ENCODE measurements around the gene ALK.

Gene ALK

DNA sequence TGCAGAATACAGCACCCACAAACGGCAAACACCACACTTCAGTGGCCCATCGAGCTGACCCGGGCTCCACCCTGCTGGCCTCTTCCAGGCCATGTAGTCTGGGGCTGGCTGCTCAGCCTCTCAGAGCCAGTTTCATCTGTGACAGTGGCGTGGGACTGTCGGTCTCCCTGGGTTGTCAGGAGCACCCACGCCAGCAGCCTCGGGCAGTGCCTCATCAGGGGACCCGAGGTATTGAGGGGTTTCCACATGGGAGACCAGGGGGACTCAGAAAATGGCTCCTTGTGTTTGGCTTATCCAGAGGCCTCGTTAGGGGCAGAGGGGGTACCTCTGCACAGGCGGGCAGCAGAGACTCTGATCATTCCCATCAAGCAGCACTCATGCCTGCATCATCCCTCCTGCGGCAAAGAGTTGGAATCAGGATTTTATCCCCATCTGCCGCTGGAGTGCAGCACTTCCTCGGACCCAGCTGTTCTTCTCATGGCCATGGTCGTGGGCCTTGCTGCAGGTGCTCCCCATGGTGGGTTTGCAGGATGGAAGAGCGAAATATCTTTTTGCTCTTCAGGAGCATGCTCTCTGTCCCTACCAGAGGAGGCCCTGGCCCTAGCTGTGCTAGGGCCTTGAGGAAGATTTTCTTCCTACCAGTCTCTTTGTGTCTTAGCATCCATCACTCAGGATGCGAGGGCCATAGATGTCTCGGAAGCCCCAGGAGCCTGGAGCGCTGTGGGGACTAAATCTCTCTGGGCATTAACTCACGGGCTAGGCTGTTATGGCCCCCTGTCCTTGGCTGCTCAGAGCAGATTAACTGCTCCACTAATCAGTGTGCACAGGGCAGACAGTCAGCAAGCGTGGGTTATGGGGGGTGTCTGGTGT, 705.4 kb downstream of the ALK start:
- H3K4me3 Mint-ChIP-seq: no peak overlapping the region
- no peaks in the 10 kb centered on the region for H3K9me3 Mint-ChIP-seq
- H3K27me3 Mint-ChIP-seq: peaks cover 5% of the 10 kb centered on the region
- peaks cover 9% of the 10 kb centered on the region for H3K4me1 Mint-ChIP-seq (ENCODE audit: low read depth)
- no peaks in the 10 kb centered on the region for H3K36me3 Mint-ChIP-seq (ENCODE audit: low read depth)
- intact Hi-C loops (cut with micrococcal nuclease): no loop called here
- no peak overlapping the region for H3K27ac Mint-ChIP-seq

DNA sequence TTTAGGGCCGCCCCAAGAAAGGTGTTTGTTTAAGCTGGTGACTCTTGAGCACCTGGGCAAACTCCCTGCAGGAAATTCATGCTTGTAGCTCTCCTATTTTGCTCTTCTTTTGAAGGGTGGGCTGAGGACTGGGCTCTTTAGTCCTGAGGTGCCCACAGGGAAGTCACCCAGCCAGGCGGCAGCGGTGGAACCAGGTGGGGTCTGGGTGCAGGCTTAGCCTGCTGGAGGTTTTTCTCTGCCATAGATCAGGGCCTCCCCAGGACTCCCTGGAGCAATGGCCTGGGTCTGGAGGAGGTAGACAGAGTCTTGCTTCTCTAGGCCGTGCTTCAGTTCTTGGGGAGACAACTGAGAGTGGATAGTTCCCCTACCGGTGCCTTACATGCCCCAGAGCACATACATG, 706.3 kb downstream of the ALK start:
- Mint-ChIP-seq H3K9me3 (no peaks in the 10 kb centered on the region), H3K27ac (no peak overlapping the region), H3K4me1 (ENCODE audit: low read depth) (peaks cover 9% of the 10 kb centered on the region), H3K27me3 (peaks cover 1% of the 10 kb centered on the region), H3K36me3 (ENCODE audit: low read depth) (no peaks in the 10 kb centered on the region), H3K4me3 (no peak overlapping the region)
- intact Hi-C loops (cut with micrococcal nuclease): no loop called here

DNA sequence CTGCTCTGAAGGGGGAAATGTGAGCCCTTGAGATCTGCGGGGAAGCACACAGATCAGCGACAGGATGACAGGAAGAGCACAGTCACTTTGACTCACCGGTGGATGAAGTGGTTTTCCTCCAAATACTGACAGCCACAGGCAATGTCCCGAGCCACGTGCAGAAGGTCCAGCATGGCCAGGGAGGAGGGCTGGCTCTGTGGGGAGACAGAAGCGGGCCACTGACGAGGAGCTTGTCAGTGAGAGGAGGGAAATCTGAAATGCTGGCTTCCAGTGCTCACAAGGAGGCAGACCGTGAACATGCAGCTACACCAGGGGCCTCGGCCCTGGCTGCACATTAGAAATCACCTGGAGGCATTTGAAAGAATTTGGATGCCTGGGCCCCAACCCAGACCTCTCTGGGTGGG, 707.5 kb downstream of the ALK start:
- H3K27me3 Mint-ChIP-seq: peaks cover 1% of the 10 kb centered on the region
- H3K9me3 Mint-ChIP-seq: no peaks in the 10 kb centered on the region
- H3K4me1 Mint-ChIP-seq (ENCODE audit: low read depth): peaks cover 9% of the 10 kb centered on the region
- intact Hi-C loops (cut with micrococcal nuclease): no loop called here
- H3K36me3 Mint-ChIP-seq (ENCODE audit: low read depth): no peaks in the 10 kb centered on the region
- no peak overlapping the region for H3K27ac Mint-ChIP-seq
- no peak overlapping the region for H3K4me3 Mint-ChIP-seq

DNA sequence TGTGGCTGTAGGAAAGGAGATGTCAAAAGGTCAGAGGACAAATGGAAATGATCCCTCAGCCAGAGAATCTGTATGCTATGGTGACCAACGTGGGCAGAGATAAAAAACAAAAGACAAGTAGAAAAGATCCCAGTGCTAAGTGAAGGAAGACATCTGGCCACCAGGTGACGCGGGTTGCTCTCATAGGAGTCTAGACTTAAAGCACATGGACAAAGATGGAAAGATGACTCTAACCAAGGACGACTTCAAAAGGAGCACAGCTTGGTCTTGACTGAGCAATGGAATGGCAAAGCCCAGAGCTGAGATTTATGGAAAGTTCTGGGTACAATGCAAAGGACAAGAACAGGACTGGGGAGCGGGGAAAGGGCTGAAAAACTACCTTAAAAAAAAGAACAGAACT, 709.4 kb downstream of the ALK start:
- no peaks in the 10 kb centered on the region for H3K9me3 Mint-ChIP-seq
- H3K27me3 Mint-ChIP-seq: peaks cover 1% of the 10 kb centered on the region
- H3K4me1 Mint-ChIP-seq (ENCODE audit: low read depth): peaks cover 9% of the 10 kb centered on the region
- H3K27ac Mint-ChIP-seq: no peak overlapping the region
- intact Hi-C loops (cut with micrococcal nuclease): no loop called here
- H3K4me3 Mint-ChIP-seq: no peak overlapping the region
- no peaks in the 10 kb centered on the region for H3K36me3 Mint-ChIP-seq (ENCODE audit: low read depth)

- intact Hi-C loops (cut with micrococcal nuclease): no loop called here
- Mint-ChIP-seq H3K4me3 (no peak overlapping the region), H3K27me3 (no peaks in the 10 kb centered on the region), H3K27ac (no peak overlapping the region), H3K36me3 (ENCODE audit: low read depth) (peaks cover 6% of the 10 kb centered on the region), H3K4me1 (ENCODE audit: low read depth) (peaks cover 9% of the 10 kb centered on the region), H3K9me3 (no peaks in the 10 kb centered on the region)
Observed at GRCh38 chr2:29209551-29209950, 711.8 kb downstream of the ALK start.

DNA sequence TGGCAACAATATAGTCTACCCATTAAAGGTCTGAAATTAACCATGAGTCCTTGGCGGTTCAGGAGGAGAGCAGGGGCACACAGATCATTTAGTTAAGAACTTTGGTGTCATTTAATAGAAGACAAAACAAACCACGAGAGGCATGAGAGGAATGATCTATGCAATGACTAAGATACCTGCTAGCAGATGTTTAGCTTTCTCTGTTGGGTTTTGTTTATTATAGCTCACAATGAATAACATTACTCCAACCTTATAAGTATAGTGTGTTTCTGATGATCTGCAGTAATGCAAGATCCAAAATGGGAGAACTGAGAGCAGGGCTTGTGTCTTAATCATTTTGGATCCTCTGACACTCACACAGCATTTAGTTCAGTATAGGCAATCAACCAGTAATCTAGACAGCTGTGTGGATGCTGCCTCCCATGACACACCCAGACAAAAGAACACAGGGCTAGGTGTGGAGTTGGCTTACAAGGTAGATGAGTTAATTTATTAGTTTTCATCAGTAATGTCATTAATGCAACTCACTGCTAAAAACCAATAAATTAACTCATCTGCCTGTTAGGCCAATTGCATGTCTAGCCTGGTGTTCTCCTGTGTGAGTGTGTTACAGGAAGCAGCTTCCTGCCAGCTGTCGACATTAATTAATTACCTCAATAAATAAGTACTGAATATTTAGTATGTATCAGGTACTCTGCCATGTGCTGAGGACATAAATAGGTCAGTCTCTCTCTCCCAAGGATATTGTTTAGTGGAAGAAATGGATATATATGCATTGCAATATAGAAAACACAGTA, 713.8 kb downstream of the ALK start:
- Mint-ChIP-seq H3K4me1 (ENCODE audit: low read depth) (peaks cover 9% of the 10 kb centered on the region), H3K36me3 (ENCODE audit: low read depth) (peaks cover 12% of the 10 kb centered on the region), H3K27me3 (no peaks in the 10 kb centered on the region), H3K4me3 (no peak overlapping the region), H3K9me3 (no peaks in the 10 kb centered on the region), H3K27ac (no peak overlapping the region)
- intact Hi-C loops (cut with micrococcal nuclease): no loop called here

DNA sequence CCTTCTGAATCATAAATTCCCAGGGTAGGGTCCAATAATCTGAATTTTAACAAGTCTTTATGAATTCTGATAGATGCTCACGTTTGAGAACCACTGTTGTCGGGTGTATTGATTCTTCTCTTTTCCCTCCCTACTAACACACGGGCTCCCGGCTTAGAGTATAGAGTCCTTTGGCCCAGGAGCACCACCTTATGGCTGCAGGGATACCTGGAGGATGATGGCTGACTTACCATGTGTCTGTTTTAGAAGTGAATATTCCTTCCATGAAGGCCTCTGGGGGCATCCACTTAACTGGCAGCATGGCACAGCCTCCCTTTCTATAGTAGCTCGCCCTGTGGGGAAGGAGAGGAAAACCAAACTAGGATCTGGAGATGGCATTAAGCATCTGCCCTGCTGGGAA, 714.4 kb downstream of the ALK start:
- Mint-ChIP-seq H3K4me1 (ENCODE audit: low read depth) (peaks cover 7% of the 10 kb centered on the region), H3K27me3 (no peaks in the 10 kb centered on the region), H3K9me3 (no peaks in the 10 kb centered on the region), H3K36me3 (ENCODE audit: low read depth) (peaks cover 12% of the 10 kb centered on the region), H3K4me3 (no peak overlapping the region), H3K27ac (no peak overlapping the region)
- intact Hi-C loops (cut with micrococcal nuclease): no loop called here

GRCh38 chr2:29202819-29203495, 718.4 kb downstream of the ALK start:
- Mint-ChIP-seq H3K27ac (no peak overlapping the region), H3K27me3 (no peaks in the 10 kb centered on the region), H3K36me3 (ENCODE audit: low read depth) (peaks cover 12% of the 10 kb centered on the region), H3K4me3 (no peak overlapping the region), H3K9me3 (no peaks in the 10 kb centered on the region), H3K4me1 (ENCODE audit: low read depth) (peaks cover 5% of the 10 kb centered on the region)
- intact Hi-C loops (cut with micrococcal nuclease): no loop called here

DNA sequence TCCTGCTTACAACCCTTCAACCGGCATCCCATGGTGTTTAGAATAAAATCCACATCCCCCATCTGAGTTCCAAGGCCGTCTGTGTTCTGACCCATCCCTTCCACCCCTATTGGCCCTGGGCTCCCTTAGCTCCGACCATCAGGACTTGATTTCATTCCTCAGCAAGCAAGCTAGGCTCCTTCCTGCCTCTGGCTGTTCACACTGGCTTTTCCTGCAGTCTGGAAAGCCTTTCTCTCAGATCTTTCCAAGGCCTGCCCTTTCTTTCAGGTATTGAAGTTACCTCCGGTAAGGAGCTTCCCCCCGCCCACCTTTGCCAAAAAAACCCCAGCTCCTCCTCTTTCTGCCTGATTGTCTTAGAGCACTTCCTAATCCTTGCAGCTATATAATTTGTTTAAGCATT, 719.4 kb downstream of the ALK start:
- intact Hi-C loops (cut with micrococcal nuclease): no loop called here
- Mint-ChIP-seq H3K9me3 (no peaks in the 10 kb centered on the region), H3K4me1 (ENCODE audit: low read depth) (peaks cover 5% of the 10 kb centered on the region), H3K27ac (no peak overlapping the region), H3K36me3 (ENCODE audit: low read depth) (peaks cover 12% of the 10 kb centered on the region), H3K27me3 (no peaks in the 10 kb centered on the region), H3K4me3 (no peak overlapping the region)

DNA sequence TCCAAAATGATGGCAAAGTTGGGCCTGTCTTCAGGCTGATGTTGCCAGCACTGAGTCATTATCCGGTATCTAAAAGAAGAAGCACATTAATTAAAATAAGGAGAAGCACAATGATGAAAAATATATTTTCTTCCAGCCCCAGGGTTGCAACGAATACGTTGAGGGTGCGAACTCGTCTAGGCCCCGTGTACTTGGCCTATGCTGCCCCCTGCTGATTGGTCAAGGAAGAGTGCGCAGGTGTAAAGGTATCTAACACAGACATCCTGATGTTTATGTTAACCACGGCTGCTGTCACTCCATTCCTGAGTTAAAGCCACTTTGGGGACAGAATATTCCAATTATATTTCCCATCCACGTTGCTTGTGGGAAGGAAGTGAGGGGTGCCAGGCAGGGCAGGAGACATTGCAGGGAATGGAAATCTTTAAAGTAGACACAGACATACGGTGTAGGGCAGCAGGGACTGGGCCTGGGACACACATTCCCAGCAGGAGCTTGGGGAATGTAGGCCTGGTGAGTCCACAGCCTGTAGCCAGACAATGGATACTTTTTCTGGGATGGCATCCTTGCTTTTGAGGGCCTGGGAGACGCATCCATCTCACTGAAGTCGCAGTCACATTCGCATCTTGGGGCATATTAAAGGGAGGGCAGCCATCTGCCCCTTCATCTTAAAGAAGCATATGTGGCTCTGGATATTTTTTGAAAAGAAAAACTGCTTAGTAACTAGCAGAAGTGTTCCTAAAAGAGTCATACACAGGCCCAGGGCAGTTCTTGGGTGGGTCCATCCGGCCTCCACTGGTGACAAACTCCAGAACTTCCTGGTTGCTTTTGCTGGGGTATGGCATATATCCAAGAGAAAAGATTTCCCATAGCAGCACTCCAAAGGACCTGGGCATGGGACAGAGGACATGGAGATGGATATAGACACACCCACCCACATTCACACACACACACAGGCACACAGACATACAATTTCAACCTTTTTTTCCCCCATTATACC, 724.3 kb downstream of the ALK start:
- Mint-ChIP-seq H3K4me3 (no peak overlapping the region), H3K36me3 (ENCODE audit: low read depth) (no peaks in the 10 kb centered on the region), H3K27me3 (peaks cover 2% of the 10 kb centered on the region), H3K9me3 (no peaks in the 10 kb centered on the region), H3K27ac (no peak overlapping the region), H3K4me1 (ENCODE audit: low read depth) (peaks cover 16% of the 10 kb centered on the region)
- intact Hi-C loops (cut with micrococcal nuclease): loop anchor here (1.0 to 10.0 kb wide), 2 partner anchors 239 to 372 kb away; no protein-coding TSS in a partner anchor

DNA sequence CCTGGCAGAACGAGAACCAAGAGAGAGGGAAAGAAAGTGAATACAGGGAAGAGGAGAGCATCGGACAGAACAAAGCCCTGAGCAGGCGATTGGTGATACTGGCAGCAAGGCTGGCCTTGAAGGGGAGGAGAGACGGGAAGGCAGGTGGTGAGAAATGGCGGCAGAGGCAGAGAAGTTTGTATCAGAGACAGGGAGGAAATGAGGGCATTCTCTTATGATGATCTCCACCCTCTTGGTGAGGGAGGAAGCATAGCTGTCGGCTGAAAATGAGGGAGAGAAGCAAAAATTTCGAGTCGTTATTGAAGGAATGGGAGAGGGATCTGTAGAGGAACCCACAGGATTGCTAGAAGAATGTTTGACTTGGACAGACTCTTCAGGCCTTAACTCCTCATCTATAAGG, 725.6 kb downstream of the ALK start:
- H3K27me3 Mint-ChIP-seq: peaks cover 2% of the 10 kb centered on the region
- no peak overlapping the region for H3K4me3 Mint-ChIP-seq
- no peak overlapping the region for H3K27ac Mint-ChIP-seq

DNA sequence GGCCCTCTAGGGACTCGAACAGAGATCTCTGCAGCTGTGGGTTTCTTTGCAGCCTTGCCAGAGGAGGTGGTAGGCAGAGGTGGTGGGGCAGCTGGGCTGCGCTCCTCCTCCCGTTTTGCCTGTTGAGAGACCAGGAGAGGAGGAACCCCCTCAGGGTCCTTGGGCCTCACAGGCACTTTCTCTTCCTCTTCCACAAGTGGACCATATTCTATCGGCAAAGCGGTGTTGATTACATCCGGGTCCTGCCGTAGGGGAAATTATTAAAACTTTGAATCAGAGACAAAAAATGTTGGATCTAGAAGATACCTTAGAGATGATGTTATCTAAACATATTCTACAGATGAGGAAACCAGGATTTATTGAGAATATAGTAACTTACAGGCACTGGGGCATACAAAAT, 727.7 kb downstream of the ALK start:
- H3K4me3 Mint-ChIP-seq: no peak overlapping the region

More for the DNA sequence above, 725.6 kb downstream of the ALK start:
- peaks cover 13% of the 10 kb centered on the region for H3K4me1 Mint-ChIP-seq (ENCODE audit: low read depth)
- no peaks in the 10 kb centered on the region for H3K9me3 Mint-ChIP-seq
- no peaks in the 10 kb centered on the region for H3K36me3 Mint-ChIP-seq (ENCODE audit: low read depth)
- intact Hi-C loops (cut with micrococcal nuclease): loop anchor here (10.0 kb wide), 1 partner anchor 371 kb away; no protein-coding TSS in a partner anchor

DNA sequence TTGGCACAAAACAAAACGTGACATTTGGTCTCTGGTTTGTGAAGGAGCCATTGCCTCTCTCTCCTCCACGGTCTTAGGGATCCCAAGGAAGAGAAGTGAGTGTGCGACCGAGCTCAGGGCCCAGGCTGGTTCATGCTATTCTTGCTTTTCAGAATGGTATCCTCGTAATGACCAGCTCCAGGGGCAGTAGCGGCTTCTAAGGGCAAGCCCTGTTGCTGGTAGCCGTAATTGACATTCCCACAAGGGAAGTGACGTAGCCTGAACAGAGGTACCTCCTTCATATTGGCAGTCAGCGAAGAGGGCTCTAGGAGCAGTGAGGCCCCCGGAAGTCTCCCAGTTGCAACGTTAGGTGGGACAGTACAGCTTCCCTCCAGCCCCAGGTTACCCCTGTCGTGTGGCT, 728.3 kb downstream of the ALK start:
- no peaks in the 10 kb centered on the region for H3K9me3 Mint-ChIP-seq
- peaks cover 2% of the 10 kb centered on the region for H3K27me3 Mint-ChIP-seq
- H3K27ac Mint-ChIP-seq: no peak overlapping the region
- H3K4me1 Mint-ChIP-seq (ENCODE audit: low read depth): peaks cover 13% of the 10 kb centered on the region
- no peak overlapping the region for H3K4me3 Mint-ChIP-seq
- intact Hi-C loops (cut with micrococcal nuclease): loop anchor here (10.0 kb wide), 1 partner anchor 368 kb away; no protein-coding TSS in a partner anchor
- H3K36me3 Mint-ChIP-seq (ENCODE audit: low read depth): peaks cover 4% of the 10 kb centered on the region

More for the DNA sequence above, 727.7 kb downstream of the ALK start:
- H3K4me1 Mint-ChIP-seq (ENCODE audit: low read depth): peaks cover 13% of the 10 kb centered on the region
- peaks cover 2% of the 10 kb centered on the region for H3K27me3 Mint-ChIP-seq
- intact Hi-C loops (cut with micrococcal nuclease): loop anchor here (10.0 kb wide), 1 partner anchor 369 kb away; no protein-coding TSS in a partner anchor
- H3K36me3 Mint-ChIP-seq (ENCODE audit: low read depth): peaks cover 4% of the 10 kb centered on the region
- H3K27ac Mint-ChIP-seq: no peak overlapping the region
- no peaks in the 10 kb centered on the region for H3K9me3 Mint-ChIP-seq
